Measurements from ENCODE around the gene FOXF2. TPM values are rescaled to one million over a fixed set of nuclear protein-coding genes. Genes with fewer than 3 reads are reported as not detected.

Gene FOXF2
- total and polyA plus RNA-seq, 2 experiments from 2014 or later = not detected

DNA sequence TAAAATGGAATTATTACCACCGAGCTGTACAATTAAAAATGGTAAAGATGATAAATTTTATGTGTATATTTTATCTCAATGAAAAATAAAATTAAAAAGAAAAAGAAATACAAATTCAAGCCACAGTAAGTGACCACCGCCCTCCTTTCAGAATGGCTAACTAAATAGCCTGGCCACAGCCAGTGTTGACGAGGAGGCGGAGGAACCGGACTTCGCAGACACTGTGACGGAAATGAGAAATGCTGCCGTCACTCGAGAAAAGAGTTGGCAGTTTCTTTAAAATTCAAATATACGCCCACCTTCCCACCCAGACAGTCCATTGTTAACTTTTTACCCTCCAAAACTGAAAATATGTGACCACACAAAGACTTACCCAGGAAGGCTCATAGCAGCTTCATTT is 50.0 kb downstream of the FOXF2 start (continued):
- TF ChIP-seq, protein P1, sequence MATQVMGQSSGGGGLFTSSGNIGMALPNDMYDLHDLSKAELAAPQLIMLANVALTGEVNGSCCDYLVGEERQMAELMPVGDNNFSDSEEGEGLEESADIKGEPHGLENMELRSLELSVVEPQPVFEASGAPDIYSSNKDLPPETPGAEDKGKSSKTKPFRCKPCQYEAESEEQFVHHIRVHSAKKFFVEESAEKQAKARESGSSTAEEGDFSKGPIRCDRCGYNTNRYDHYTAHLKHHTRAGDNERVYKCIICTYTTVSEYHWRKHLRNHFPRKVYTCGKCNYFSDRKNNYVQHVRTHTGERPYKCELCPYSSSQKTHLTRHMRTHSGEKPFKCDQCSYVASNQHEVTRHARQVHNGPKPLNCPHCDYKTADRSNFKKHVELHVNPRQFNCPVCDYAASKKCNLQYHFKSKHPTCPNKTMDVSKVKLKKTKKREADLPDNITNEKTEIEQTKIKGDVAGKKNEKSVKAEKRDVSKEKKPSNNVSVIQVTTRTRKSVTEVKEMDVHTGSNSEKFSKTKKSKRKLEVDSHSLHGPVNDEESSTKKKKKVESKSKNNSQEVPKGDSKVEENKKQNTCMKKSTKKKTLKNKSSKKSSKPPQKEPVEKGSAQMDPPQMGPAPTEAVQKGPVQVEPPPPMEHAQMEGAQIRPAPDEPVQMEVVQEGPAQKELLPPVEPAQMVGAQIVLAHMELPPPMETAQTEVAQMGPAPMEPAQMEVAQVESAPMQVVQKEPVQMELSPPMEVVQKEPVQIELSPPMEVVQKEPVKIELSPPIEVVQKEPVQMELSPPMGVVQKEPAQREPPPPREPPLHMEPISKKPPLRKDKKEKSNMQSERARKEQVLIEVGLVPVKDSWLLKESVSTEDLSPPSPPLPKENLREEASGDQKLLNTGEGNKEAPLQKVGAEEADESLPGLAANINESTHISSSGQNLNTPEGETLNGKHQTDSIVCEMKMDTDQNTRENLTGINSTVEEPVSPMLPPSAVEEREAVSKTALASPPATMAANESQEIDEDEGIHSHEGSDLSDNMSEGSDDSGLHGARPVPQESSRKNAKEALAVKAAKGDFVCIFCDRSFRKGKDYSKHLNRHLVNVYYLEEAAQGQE (IDR thresholded peaks at IDR 0.05; ENCODE audit: unreplicated experiment) = no peak
- TF ChIP-seq ZNF114 (CRISPR knock-in tag; IDR thresholded peaks at IDR 0.05) = no peak
- TF ChIP-seq CREB1 (CRISPR knock-in tag; IDR thresholded peaks at IDR 0.05; ENCODE audit: low read depth) = no peak
- TF ChIP-seq EZH2 (IDR thresholded peaks at IDR 0.05; ENCODE audit: low read depth, unreplicated experiment) = no peak
- no peak for TF ChIP-seq ZNF331 (CRISPR knock-in tag; IDR thresholded peaks at IDR 0.05; ENCODE audit: low read depth)
- TF ChIP-seq EZH2phosphoT487 (IDR thresholded peaks at IDR 0.05; ENCODE audit: unreplicated experiment) = no peak
- TF ChIP-seq, protein P2, sequence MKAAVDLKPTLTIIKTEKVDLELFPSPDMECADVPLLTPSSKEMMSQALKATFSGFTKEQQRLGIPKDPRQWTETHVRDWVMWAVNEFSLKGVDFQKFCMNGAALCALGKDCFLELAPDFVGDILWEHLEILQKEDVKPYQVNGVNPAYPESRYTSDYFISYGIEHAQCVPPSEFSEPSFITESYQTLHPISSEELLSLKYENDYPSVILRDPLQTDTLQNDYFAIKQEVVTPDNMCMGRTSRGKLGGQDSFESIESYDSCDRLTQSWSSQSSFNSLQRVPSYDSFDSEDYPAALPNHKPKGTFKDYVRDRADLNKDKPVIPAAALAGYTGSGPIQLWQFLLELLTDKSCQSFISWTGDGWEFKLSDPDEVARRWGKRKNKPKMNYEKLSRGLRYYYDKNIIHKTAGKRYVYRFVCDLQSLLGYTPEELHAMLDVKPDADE (IDR thresholded peaks at IDR 0.05) = no peak
- no peak for TF ChIP-seq STAT1 (IDR thresholded peaks at IDR 0.05; ENCODE audit: unreplicated experiment)
- TF ChIP-seq POLR2AphosphoS5 (IDR thresholded peaks at IDR 0.05; ENCODE audit: low read depth) = no peak
- TF ChIP-seq, protein P3, sequence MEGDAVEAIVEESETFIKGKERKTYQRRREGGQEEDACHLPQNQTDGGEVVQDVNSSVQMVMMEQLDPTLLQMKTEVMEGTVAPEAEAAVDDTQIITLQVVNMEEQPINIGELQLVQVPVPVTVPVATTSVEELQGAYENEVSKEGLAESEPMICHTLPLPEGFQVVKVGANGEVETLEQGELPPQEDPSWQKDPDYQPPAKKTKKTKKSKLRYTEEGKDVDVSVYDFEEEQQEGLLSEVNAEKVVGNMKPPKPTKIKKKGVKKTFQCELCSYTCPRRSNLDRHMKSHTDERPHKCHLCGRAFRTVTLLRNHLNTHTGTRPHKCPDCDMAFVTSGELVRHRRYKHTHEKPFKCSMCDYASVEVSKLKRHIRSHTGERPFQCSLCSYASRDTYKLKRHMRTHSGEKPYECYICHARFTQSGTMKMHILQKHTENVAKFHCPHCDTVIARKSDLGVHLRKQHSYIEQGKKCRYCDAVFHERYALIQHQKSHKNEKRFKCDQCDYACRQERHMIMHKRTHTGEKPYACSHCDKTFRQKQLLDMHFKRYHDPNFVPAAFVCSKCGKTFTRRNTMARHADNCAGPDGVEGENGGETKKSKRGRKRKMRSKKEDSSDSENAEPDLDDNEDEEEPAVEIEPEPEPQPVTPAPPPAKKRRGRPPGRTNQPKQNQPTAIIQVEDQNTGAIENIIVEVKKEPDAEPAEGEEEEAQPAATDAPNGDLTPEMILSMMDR (conservative IDR thresholded peaks at IDR 0.05; ENCODE audit: low read depth in 2 of 2) = no peak

DNA sequence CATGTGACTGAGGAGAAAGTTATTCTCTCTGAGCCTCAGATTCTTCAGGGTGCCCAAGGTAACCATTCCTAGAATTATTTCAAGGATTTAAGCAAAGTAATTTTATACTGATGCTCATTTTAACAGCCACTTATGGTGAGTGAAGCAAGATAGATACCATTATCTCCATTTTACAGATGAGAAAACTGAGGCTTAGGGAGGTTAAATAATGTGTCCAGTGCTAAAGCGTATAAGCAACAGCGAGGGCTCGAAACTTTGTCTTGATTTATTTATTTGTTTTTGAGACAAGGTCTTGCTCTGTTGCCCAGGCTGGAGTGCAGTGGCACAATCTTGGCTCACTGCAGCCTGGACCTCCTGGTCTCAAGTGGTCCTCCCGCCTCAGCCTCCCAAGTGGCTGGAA is 53.6 kb downstream of the FOXF2 start:
- peaks cover 10% of the 10 kb centered on the region; the same call in 2 of the 3 replicates for H3K9me3 Mint-ChIP-seq
- peaks cover 12% of the 10 kb centered on the region for H3K27me3 Mint-ChIP-seq (ENCODE audit: insufficient read depth, low read depth, poor library complexity)
- no peaks in the 10 kb centered on the region for H3K27me3 ChIP-seq (ENCODE audit: insufficient read depth)
- no peaks in the 10 kb centered on the region for H3K36me3 ChIP-seq (ENCODE audit: insufficient read depth)
- H2AFZ ChIP-seq = no peak overlapping the region
- 0 out of 2 replicates have a peak, but pooled peaks cover 3% of the 10 kb centered on the region for H3K9me2 ChIP-seq (ENCODE audit: insufficient read depth)
- H3K4me1 ChIP-seq (ENCODE audit: insufficient read depth) = no peaks in the 10 kb centered on the region
- H3F3A ChIP-seq (replicated peaks; ENCODE audit: low read depth) = no peaks in the 10 kb centered on the region
- DNase-seq (ENCODE audit: low spot score) = no peak
- H3K27ac ChIP-seq (ENCODE audit: low read depth) = no peak overlapping the region
- no peak for ATAC-seq
- H3K4me3 ChIP-seq = no peak overlapping the region
- no peaks in the 10 kb centered on the region for H3K79me2 ChIP-seq (replicated peaks; ENCODE audit: insufficient read depth)
- H3K4me2 ChIP-seq = no peak overlapping the region
- H3K4me3 Mint-ChIP-seq = no peak overlapping the region
- peaks cover 6% of the 10 kb centered on the region; the same call in 1 of the 3 replicates for H3K36me3 Mint-ChIP-seq (ENCODE audit: low read depth)
- H3K27ac Mint-ChIP-seq = no peak overlapping the region
- H4K20me1 ChIP-seq (replicated peaks; ENCODE audit: insufficient read depth) = no peaks in the 10 kb centered on the region
- H3K4me1 Mint-ChIP-seq = peaks cover 10% of the 10 kb centered on the region
- TF ChIP-seq, protein P4, sequence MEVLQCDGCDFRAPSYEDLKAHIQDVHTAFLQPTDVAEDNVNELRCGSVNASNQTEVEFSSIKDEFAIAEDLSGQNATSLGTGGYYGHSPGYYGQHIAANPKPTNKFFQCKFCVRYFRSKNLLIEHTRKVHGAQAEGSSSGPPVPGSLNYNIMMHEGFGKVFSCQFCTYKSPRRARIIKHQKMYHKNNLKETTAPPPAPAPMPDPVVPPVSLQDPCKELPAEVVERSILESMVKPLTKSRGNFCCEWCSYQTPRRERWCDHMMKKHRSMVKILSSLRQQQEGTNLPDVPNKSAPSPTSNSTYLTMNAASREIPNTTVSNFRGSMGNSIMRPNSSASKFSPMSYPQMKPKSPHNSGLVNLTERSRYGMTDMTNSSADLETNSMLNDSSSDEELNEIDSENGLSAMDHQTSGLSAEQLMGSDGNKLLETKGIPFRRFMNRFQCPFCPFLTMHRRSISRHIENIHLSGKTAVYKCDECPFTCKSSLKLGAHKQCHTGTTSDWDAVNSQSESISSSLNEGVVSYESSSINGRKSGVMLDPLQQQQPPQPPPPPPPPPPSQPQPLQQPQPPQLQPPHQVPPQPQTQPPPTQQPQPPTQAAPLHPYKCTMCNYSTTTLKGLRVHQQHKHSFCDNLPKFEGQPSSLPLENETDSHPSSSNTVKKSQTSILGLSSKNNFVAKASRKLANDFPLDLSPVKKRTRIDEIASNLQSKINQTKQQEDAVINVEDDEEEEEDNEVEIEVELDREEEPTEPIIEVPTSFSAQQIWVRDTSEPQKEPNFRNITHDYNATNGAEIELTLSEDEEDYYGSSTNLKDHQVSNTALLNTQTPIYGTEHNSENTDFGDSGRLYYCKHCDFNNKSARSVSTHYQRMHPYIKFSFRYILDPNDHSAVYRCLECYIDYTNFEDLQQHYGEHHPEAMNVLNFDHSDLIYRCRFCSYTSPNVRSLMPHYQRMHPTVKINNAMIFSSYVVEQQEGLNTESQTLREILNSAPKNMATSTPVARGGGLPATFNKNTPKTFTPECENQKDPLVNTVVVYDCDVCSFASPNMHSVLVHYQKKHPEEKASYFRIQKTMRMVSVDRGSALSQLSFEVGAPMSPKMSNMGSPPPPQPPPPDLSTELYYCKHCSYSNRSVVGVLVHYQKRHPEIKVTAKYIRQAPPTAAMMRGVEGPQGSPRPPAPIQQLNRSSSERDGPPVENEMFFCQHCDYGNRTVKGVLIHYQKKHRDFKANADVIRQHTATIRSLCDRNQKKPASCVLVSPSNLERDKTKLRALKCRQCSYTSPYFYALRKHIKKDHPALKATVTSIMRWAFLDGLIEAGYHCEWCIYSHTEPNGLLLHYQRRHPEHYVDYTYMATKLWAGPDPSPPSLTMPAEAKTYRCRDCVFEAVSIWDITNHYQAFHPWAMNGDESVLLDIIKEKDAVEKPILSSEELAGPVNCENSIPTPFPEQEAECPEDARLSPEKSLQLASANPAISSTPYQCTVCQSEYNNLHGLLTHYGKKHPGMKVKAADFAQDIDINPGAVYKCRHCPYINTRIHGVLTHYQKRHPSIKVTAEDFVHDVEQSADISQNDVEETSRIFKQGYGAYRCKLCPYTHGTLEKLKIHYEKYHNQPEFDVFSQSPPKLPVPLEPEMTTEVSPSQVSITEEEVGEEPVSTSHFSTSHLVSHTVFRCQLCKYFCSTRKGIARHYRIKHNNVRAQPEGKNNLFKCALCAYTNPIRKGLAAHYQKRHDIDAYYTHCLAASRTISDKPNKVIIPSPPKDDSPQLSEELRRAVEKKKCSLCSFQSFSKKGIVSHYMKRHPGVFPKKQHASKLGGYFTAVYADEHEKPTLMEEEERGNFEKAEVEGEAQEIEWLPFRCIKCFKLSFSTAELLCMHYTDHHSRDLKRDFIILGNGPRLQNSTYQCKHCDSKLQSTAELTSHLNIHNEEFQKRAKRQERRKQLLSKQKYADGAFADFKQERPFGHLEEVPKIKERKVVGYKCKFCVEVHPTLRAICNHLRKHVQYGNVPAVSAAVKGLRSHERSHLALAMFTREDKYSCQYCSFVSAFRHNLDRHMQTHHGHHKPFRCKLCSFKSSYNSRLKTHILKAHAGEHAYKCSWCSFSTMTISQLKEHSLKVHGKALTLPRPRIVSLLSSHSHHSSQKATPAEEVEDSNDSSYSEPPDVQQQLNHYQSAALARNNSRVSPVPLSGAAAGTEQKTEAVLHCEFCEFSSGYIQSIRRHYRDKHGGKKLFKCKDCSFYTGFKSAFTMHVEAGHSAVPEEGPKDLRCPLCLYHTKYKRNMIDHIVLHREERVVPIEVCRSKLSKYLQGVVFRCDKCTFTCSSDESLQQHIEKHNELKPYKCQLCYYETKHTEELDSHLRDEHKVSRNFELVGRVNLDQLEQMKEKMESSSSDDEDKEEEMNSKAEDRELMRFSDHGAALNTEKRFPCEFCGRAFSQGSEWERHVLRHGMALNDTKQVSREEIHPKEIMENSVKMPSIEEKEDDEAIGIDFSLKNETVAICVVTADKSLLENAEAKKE (CRISPR knock-in tag; IDR thresholded peaks at IDR 0.05) = no peak

All from GM23338 (cell line).